Right lobe of liver (tissue), 6 donors: ENCODE results near the gene PIGS. TPM values are rescaled to one million over a fixed set of nuclear protein-coding genes. Genes with fewer than 3 reads are reported as not detected.

Source experiments
- ATAC-seq, 4 donors: fragments of 200-7000 bp; cut with Tn5 transposase; one replicate each; pipeline ENCODE4 v1.9.1; 2020; ENCODE audit warnings: mild to moderate bottlenecking in 4 of 4, moderate library complexity in 4 of 4
- DNase-seq, 3 donors: peaks; one replicate each; pipeline ENCODE4 v3.0.0-alpha.2; 2020
- H3K27ac ChIP-seq, 3 donors: fragments of 200-600 bp; one replicate each; pipeline ENCODE4 v1.8.0; 2022
- H3K27me3 ChIP-seq, 2 donors: fragments of 200-600 bp; one replicate each; pipeline ENCODE4 v1.8.0; 2022
- H3K36me3 ChIP-seq, 4 donors: fragments of 200-600 bp; sonication (generic) in 1 of 4; one replicate each; pipeline versions ENCODE4 v1.5.1 to v1.8.0; 2017 to 2022; ENCODE audit warnings: control low read depth in 1 of 4
- H3K4me1 ChIP-seq, 4 donors: fragments of 200-600 bp; sonication (generic) in 1 of 4; one replicate each; pipeline versions ENCODE4 v1.5.1 to v1.8.0; 2017 to 2022; ENCODE audit warnings: control low read depth in 1 of 4
- H3K4me3 ChIP-seq, 3 donors: fragments of 200-600 bp; one replicate each; pipeline ENCODE4 v1.8.0; 2022
- H3K9me3 ChIP-seq, 4 donors: fragments of 200-600 bp; sonication (generic) in 1 of 4; one replicate each; pipeline versions ENCODE4 v1.5.1 to v1.8.0; 2017 to 2022; ENCODE audit warnings: control low read depth in 1 of 4
- CTCF ChIP-seq, 4 donors: fragments of 200-600 bp in 3 of 4; fragments of 450-650 bp in 1 of 4; IDR thresholded peaks; one replicate each; pipeline versions ENCODE4 v1.5.1 to v1.8.0; 2016 to 2022; ENCODE audit warnings: antibody characterized with exemption in 4 of 4, mild to moderate bottlenecking in 2 of 4
- POLR2A ChIP-seq: fragments of 450-650 bp; IDR thresholded peaks from one replicate; pipeline ENCODE4 v1.6.1; 2017; ENCODE audit warnings: antibody characterized with exemption, mild to moderate bottlenecking
- WGBS: methylation state at CpG from one replicate; pipeline ENCODE4 v1.1.6; 2018; ENCODE audit warnings: low coverage, low lambda C conversion rate; ENCODE audit not compliant: insufficient coverage; ENCODE audit errors: missing lambda C conversion rate; 5-methylcytosine and 5-hydroxymethylcytosine counted together
- intact Hi-C, 2 donors: fragments of 100-400 bp; cut with DNase I; formaldehyde crosslinking; loops; one replicate each; pipeline versions ENCODE4 v1.11.2 to v1.14.1; 2022
- total RNA-seq, 6 experiments: library from RNA; depleted of rRNA in 2 of 6; stranded (reverse); fragments of >200 nt in 2 of 6; fragmentation: NEBNext Ultra II Directional in 3 of 6; extraction: Animal tissue kit (Norgen Biotek cat#: 25700) in 3 of 6; gene quantifications; one replicate each; pipeline versions ENCODE4 v1.1.0 to v1.2.4, GENCODE V29; 2016 to 2023
- donor health status: DM: no; HTN: yes; CAD: no.
- donor health status: DM: no; HTN: no; CAD: no.
- donor health status: DM: no; HTN: no; CAD: no.
- donor health status: DM: no; HTN: yes; CAD: no.
- donor health status: DM: no; HTN: yes; CAD: no.

The PIGS gene
- total RNA-seq, 6 experiments from 2014 or later = 7.2 to 13.8 (median 11.0) TPM

DNA sequence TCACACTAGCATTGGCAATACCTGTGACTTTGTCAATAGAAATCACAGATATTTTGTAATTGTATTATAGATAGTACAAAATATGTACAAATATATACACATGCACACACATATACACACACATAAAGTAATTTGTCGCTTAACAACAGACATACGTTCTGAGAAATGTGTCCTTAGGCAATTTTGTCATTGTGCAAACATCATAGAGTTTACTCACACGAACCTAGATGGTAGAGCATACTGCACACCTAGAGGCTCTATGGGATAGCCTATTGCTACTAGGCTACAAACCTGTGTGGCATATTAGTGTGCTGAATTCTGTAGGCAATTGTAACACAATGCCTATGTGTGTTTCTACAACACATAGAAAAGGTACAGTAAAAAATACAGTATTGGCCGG lies 29.9 kb downstream of the PIGS start:
- intact Hi-C loops = no loop called here
- no peak for DNase-seq
- no peak overlapping the region for H3K4me3 ChIP-seq
- no peak overlapping the region for H3K27ac ChIP-seq
- no peak for ATAC-seq
- H3K9me3 ChIP-seq = no peaks in the 10 kb centered on the region
- 74% methylated on average over 4 of the region's 4 CpGs for WGBS
- TF ChIP-seq CTCF (IDR thresholded peaks at IDR 0.05) = no peak
- no peak for TF ChIP-seq POLR2A
- no peaks in the 10 kb centered on the region for H3K27me3 ChIP-seq
- H3K36me3 ChIP-seq = no peaks in the 10 kb centered on the region
- no peaks in the 10 kb centered on the region for H3K4me1 ChIP-seq

DNA sequence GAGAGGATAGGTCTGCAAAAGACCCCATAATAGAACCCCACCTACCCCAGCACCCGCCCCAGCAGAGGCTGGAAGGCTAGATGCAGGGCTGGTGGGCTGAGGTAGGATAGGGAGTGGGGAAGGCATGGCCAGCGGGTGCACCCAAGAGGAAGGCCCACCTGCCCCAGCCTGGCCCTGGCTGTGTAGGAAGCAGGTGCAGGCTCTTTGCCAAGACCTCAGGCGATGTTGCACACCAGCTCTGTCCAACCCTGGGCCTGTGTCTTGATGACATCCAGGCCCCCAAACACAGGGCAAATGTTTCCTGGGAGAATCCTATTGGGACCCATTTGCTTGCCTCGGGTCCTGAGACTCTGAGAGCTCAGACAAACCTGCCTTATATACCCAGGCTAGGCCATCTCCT lies 31.1 kb downstream of the PIGS start:
- no peak for DNase-seq
- intact Hi-C loops = no loop called here
- Histone ChIP-seq H3K36me3 (no peaks in the 10 kb centered on the region), H3K9me3 (no peaks in the 10 kb centered on the region), H3K4me3 (no peak overlapping the region), H3K4me1 (no peaks in the 10 kb centered on the region), H3K27me3 (no peaks in the 10 kb centered on the region), H3K27ac (no peak overlapping the region)
- TF ChIP-seq POLR2A = no peak
- TF ChIP-seq CTCF (IDR thresholded peaks at IDR 0.05) = no peak
- WGBS = no CpG with 5 or more reads among the region's 4 CpGs
- peak in 1 of 4 donors; percentile 9 for ATAC-seq

- Histone ChIP-seq H3K9me3 (no peaks in the 10 kb centered on the region), H3K36me3 (no peaks in the 10 kb centered on the region), H3K27me3 (no peaks in the 10 kb centered on the region), H3K4me3 (no peak overlapping the region), H3K4me1 (no peaks in the 10 kb centered on the region), H3K27ac (no peak overlapping the region)
- TF ChIP-seq CTCF (IDR thresholded peaks at IDR 0.05) = no peak
- TF ChIP-seq POLR2A = no peak
- ATAC-seq (no peak), DNase-seq (no peak)
- intact Hi-C loops = loop anchor here in 1 of 2 donors (5.0 kb wide), 1 partner anchor 46 kb away; no protein-coding TSS in a partner anchor
- WGBS = 90% methylated on average over 8 of the region's 14 CpGs
Measured at GRCh38 chr17:28538296-28538895, 32.9 kb downstream of the PIGS start.

- TF ChIP-seq CTCF (IDR thresholded peaks at IDR 0.05) (no peak), POLR2A (no peak)
- intact Hi-C loops = loop anchor here in 1 of 2 donors (5.0 kb wide), 1 partner anchor 45 kb away; no protein-coding TSS in a partner anchor
Measured at GRCh38 chr17:28537219-28537610, 34.1 kb downstream of the PIGS start.

More at GRCh38 chr17:28537219-28537610, 34.1 kb downstream of the PIGS start:
- no peak for DNase-seq
- 63% methylated on average over 2 of the region's 12 CpGs for WGBS
- no peaks in the 10 kb centered on the region for H3K4me1 ChIP-seq
- no peak overlapping the region for H3K4me3 ChIP-seq
- H3K36me3 ChIP-seq = no peaks in the 10 kb centered on the region
- no peak for ATAC-seq
- H3K27me3 ChIP-seq = no peaks in the 10 kb centered on the region
- no peaks in the 10 kb centered on the region for H3K9me3 ChIP-seq
- H3K27ac ChIP-seq = no peak overlapping the region
